IMR-90 (cell line): ENCODE measurements around the gene OTUD7B. TPM values are rescaled to one million over a fixed set of nuclear protein-coding genes. Genes with fewer than 3 reads are reported as not detected.
A peak's percentile ranks its signal among the peaks of the same experiment; 100 is the strongest.

Source experiments
- ATAC-seq: fragments of 200-7000 bp; cut with Tn5 transposase; 2 replicates; pipeline ENCODE4 v1.9.1; 2020; ENCODE audit warnings: low read depth, mild to moderate bottlenecking, moderate library complexity
- BruUV-seq: library from RNA; stranded (reverse); fragments of 400-500 nt; replicated peaks from 2 replicates; lab custom pipeline; 2021; lab: Mats Ljungman, UMichigan
- CTCF ChIA-PET: fragments of 300-600 bp; formaldehyde crosslinking; extraction: SDS; loops from one replicate; lab custom pipeline; 2021; ENCODE audit warnings: antibody characterized with exemption; lab: Yijun Ruan, JAX
- POLR2A ChIA-PET: fragments of 300-600 bp; sonication (Branson Sonifier 250); formaldehyde crosslinking; loops from one replicate; lab custom pipeline; 2022; ENCODE audit warnings: antibody characterized with exemption; ENCODE audit not compliant: unreplicated experiment; lab: Charles Lee
- DNase-seq: peaks from one replicate; pipeline ENCODE4 v3.0.0; 2013
- H2AFZ ChIP-seq: replicated peaks from 2 replicates; pipeline ENCODE3; 2013; ENCODE audit warnings: low read length, mild to moderate bottlenecking; ENCODE audit not compliant: poor library complexity
- H2AK5ac ChIP-seq: 2 replicates; pipeline ENCODE4 v1.6.1; 2013; ENCODE audit warnings: low read depth, low read length, inconsistent platforms
- H2AK9ac ChIP-seq: replicated peaks from 2 replicates; pipeline ENCODE3; 2013; ENCODE audit warnings: mild to moderate bottlenecking, low read depth, low read length, moderate library complexity; ENCODE audit not compliant: poor library complexity
- H2BK120ac ChIP-seq: 2 replicates; pipeline ENCODE4 v1.6.1; 2013; ENCODE audit warnings: low read depth, low read length, inconsistent platforms
- H2BK15ac ChIP-seq: 3 replicates; pipeline ENCODE4 v1.6.1; 2013; ENCODE audit warnings: low read depth, low read length, inconsistent platforms
- H2BK20ac ChIP-seq: 2 replicates; pipeline ENCODE4 v1.6.1; 2013; ENCODE audit warnings: low read depth, mild to moderate bottlenecking, inconsistent platforms, low read length, moderate library complexity
- H2BK5ac ChIP-seq: 2 replicates; pipeline ENCODE4 v1.6.1; 2013; ENCODE audit warnings: mild to moderate bottlenecking, low read depth, low read length, inconsistent platforms; ENCODE audit not compliant: poor library complexity, severe bottlenecking
- H3K14ac ChIP-seq: replicated peaks from 2 replicates; pipeline ENCODE4 v1.6.1; 2013; ENCODE audit warnings: low read depth, low read length, inconsistent platforms
- H3K18ac ChIP-seq: 2 replicates; pipeline ENCODE4 v1.6.1; 2013; ENCODE audit warnings: low read depth, low read length, control low read depth
- H3K23ac ChIP-seq: 2 replicates; pipeline ENCODE4 v1.6.1; 2013; ENCODE audit warnings: low read depth, low read length, inconsistent platforms
- H3K27ac ChIP-seq: 2 replicates; pipeline ENCODE4 v1.5.1; 2013; ENCODE audit warnings: mild to moderate bottlenecking, control low read depth, low read length; ENCODE audit not compliant: insufficient read depth
- H3K27me3 ChIP-seq: 2 replicates; pipeline ENCODE4 v1.6.1; 2013; ENCODE audit warnings: low read length; ENCODE audit not compliant: control insufficient read depth, insufficient read depth
- H3K36me3 ChIP-seq: 2 replicates; pipeline ENCODE4 v1.6.1; 2013; ENCODE audit warnings: low read length, mixed read lengths; ENCODE audit not compliant: control insufficient read depth, insufficient read depth
- H3K4ac ChIP-seq: 2 replicates; pipeline ENCODE4 v1.6.1; 2013; ENCODE audit warnings: low read depth, low read length, inconsistent platforms
- H3K4me1 ChIP-seq: 2 replicates; pipeline ENCODE4 v1.6.1; 2013; ENCODE audit warnings: low read length, mixed read lengths; ENCODE audit not compliant: control insufficient read depth, insufficient read depth
- H3K4me2 ChIP-seq: 2 replicates; pipeline ENCODE4 v1.6.1; 2013; ENCODE audit warnings: low read depth, mild to moderate bottlenecking, control low read depth, low read length, moderate library complexity
- H3K4me3 ChIP-seq: 2 replicates; pipeline ENCODE4 v1.5.1; 2013; ENCODE audit warnings: low read depth, mild to moderate bottlenecking, control low read depth, low read length, moderate library complexity; ENCODE audit not compliant: insufficient read depth
- H3K56ac ChIP-seq: 2 replicates; pipeline ENCODE4 v1.6.1; 2013; ENCODE audit warnings: low read length, inconsistent platforms; ENCODE audit not compliant: insufficient read depth; ENCODE audit errors: extremely low read depth
- H3K79me1 ChIP-seq, 2 experiments: 2 replicates each; pipeline ENCODE4 v1.6.1; 2013; ENCODE audit warnings: low read length in 2 of 2, inconsistent platforms in 1 of 2, low read depth in 1 of 2
- H3K9ac ChIP-seq: 2 replicates; pipeline ENCODE4 v1.6.1; 2013; ENCODE audit warnings: low read depth, low read length, control low read depth
- H3K9me1 ChIP-seq: 2 replicates; pipeline ENCODE4 v1.6.1; 2013; ENCODE audit warnings: low read length, inconsistent platforms; ENCODE audit not compliant: insufficient read depth
- H3K9me3 ChIP-seq: 2 replicates; pipeline ENCODE4 v1.6.1; 2013; ENCODE audit warnings: low read length; ENCODE audit not compliant: control insufficient read depth, insufficient read depth
- H4K20me1 ChIP-seq: 2 replicates; pipeline ENCODE4 v1.6.1; 2013; ENCODE audit warnings: low read length, inconsistent platforms; ENCODE audit not compliant: insufficient read depth
- H4K5ac ChIP-seq: 2 replicates; pipeline ENCODE4 v1.6.1; 2013; ENCODE audit warnings: mild to moderate bottlenecking, low read depth, low read length, control low read depth
- H4K8ac ChIP-seq, 2 experiments: 2 replicates each; pipeline ENCODE4 v1.6.1; 2013; ENCODE audit warnings: low read depth in 2 of 2, low read length in 2 of 2, control low read depth in 1 of 2, inconsistent platforms in 1 of 2
- H4K91ac ChIP-seq: 2 replicates; pipeline ENCODE4 v1.6.1; 2013; ENCODE audit warnings: low read depth, low read length, inconsistent platforms; ENCODE audit not compliant: insufficient read depth
- CHD1 ChIP-seq: IDR thresholded peaks from 2 replicates; pipeline ENCODE4 v1.6.1; 2012; ENCODE audit warnings: low read depth, low read length, improper control_type of control experiment
- CTCF ChIP-seq: conservative IDR thresholded peaks from 2 replicates; pipeline ENCODE4 v1.5.1; 2012; ENCODE audit warnings: mild to moderate bottlenecking, low read depth, low read length, improper control_type of control experiment
- FOS ChIP-seq: fragments of 150-350 bp; IDR thresholded peaks from 2 replicates; pipeline ENCODE4 v1.6.1; 2016; ENCODE audit warnings: low read depth, low read length
- MAFK ChIP-seq: IDR thresholded peaks from 2 replicates; pipeline ENCODE4 v1.6.1; 2012; ENCODE audit warnings: low read depth, low read length, improper control_type of control experiment
- MXI1 ChIP-seq: IDR thresholded peaks from 2 replicates; pipeline ENCODE4 v1.6.1; 2012; ENCODE audit warnings: low read depth, mild to moderate bottlenecking, low read length, moderate library complexity, borderline replicate concordance
- NFE2L2 ChIP-seq: fragments of 150-350 bp; IDR thresholded peaks from 2 replicates; pipeline ENCODE4 v1.6.1; 2016; ENCODE audit warnings: low read depth, mild to moderate bottlenecking, low read length
- WGBS, 2 experiments: methylation state at CpG; one replicate each; pipeline versions ENCODE4 v1.1.5 to v1.1.7; 2013; ENCODE audit warnings: missing lambda C conversion rate in 2 of 2; ENCODE audit not compliant: insufficient read length in 1 of 2; ENCODE audit errors: extremely low coverage in 2 of 2; 5-methylcytosine and 5-hydroxymethylcytosine counted together
- dilution Hi-C: fragments of 300-500 bp; cut with HindIII; formaldehyde crosslinking; loops from one replicate; pipeline ENCODE4 v1.14.3; 2018; ENCODE audit warnings: low sequenced_read_pairs; ENCODE audit not compliant: unreplicated experiment
- in situ Hi-C: fragments of 300-500 bp; cut with MboI; formaldehyde crosslinking; loops from 3 replicates; pipeline ENCODE4 v1.14.3; 2019; ENCODE audit warnings: low sequenced_read_pairs, inconsistent platforms, mixed read lengths
- intact Hi-C: fragments of 100-400 bp; cut with micrococcal nuclease; formaldehyde crosslinking; loops from 2 replicates; pipeline ENCODE4 v1.10.0; 2022
- polyA plus RNA-seq, 3 experiments: library from polyadenylated mRNA; depleted of rRNA; stranded (reverse); fragments of >200 nt; gene quantifications; 2 replicates each; pipeline ENCODE4 v1.2.3, GENCODE V29; 2012; ENCODE audit warnings: low replicate concordance in 1 of 3
- total RNA-seq: library from RNA; depleted of rRNA; stranded (reverse); fragments of >200 nt; gene quantifications from 2 replicates; pipeline ENCODE4 v1.2.3, GENCODE V29; 2012

The OTUD7B gene
- total and polyA plus RNA-seq, 2 of the 4 experiments (the other 2 are of a cell fraction), result 7.5 to 18.6 TPM

- Histone ChIP-seq H2BK5ac (peak overlapping the region; percentile 30), H3K56ac (no peak overlapping the region), H3K36me3 (peaks cover 21% of the 10 kb centered on the region), H4K8ac (peak overlapping the region in 1 of 2 experiments; percentile 67; a peak in 1 of 4 replicates), H3K4me2 (no peak overlapping the region), H2AK5ac (peak overlapping the region; percentile 49; the same call in 1 of the 2 replicates), H3K23ac (peak overlapping the region; percentile 50; the same call in 1 of the 2 replicates), H3K9ac (no peak overlapping the region), H3K27ac (no peak overlapping the region), H3K14ac (0 out of 2 replicates have a peak overlapping the region, but pooled peaks have one; percentile 32), H3K4me1 (peaks cover 6% of the 10 kb centered on the region), H3K9me1 (peaks cover 24% of the 10 kb centered on the region), H3K27me3 (no peaks in the 10 kb centered on the region), H4K20me1 (peaks cover 4% of the 10 kb centered on the region; the same call in 1 of the 2 replicates), H3K4me3 (no peak overlapping the region), H3K18ac (no peak overlapping the region), H2AK9ac (peak overlapping the region; percentile 91), H3K9me3 (no peaks in the 10 kb centered on the region), H3K4ac (peak overlapping the region; percentile 51; the same call in 1 of the 2 replicates), H4K5ac (no peak overlapping the region), H4K91ac (no peak overlapping the region; the same call in 1 of the 2 replicates), H3K79me1 (peaks cover 16 to 65% of the 10 kb centered on the region in 2 experiments; a peak in 3 of 4 replicates), H2AFZ (peak overlapping the region; percentile 52), H2BK15ac (peak overlapping the region; percentile 34; the same call in 1 of the 3 replicates), H2BK120ac (peak overlapping the region; percentile 50), H2BK20ac (0 out of 2 replicates have a peak overlapping the region, but pooled peaks have one; percentile 35)
- CTCF ChIA-PET, result no interaction called here
- TF ChIP-seq NFE2L2 (no peak), CHD1 (no peak), MXI1 (no peak), CTCF (no peak), FOS (no peak), MAFK (no peak)
- ATAC-seq, result no peak
- in situ Hi-C loops, result no loop called here
- intact Hi-C loops, result no loop called here
- peak; percentile 16 for DNase-seq
- dilution Hi-C loops, result no loop called here
- 89% methylated on average over 7 of the region's 13 CpGs; no CpG with 5 or more reads in 1 of the 2 experiments for WGBS, 2 experiments
- BruUV-seq, result no TSS peak
- POLR2A ChIA-PET, result no interaction called here
Observed at GRCh38 chr1:149931212-149931790, 79.2 kb downstream of the OTUD7B start.
